GM21529 (cell line): ENCODE data around the gene TRIM31.

Experiments used
- ATAC-seq: cut with Tn5 transposase; IDR thresholded peaks from one replicate; pipeline ENCODE4 v1.9.1; 2021; ENCODE audit not compliant: unreplicated experiment

TRIM31 gene

DNA sequence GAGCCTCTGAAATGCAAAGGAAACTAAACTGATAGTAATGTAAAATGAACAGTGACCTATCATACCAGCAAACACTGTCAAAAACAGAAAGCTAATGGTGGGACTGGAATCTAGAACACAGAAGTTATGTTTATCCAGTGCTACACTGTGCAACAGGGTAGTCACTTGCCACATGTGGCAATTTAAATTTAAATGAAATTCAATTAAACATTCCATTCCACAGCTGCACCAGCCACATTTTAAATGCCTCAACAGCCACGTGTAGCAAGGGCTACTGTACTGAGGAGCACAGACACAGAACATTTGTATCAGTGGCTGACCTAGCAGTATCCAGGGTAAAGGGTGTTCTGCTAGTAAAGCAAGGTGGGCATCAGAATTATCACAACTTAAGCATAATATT is 57.4 kb downstream of the TRIM31 start:
- ATAC-seq, result no peak

DNA sequence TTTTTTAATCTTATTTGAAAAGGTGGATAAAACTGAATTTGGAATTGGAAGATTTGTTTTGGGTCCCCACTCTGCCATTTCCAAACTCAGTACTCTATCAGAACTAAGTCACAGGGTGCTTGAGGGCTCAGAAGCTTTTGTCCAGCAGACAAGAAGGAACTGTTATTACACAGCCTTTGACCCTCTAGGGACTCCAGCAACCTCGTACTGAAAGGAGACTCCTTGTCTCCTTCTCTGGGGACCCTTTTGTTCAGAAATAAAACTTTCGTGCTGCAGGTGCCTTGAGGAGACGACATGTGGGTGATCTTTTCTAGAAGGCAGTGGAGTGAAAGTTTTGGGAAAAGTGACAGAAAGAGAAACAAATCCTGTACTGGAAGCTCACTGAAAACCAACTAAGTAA is 59.2 kb downstream of the TRIM31 start:
- ATAC-seq, result no peak
